GM18867 (cell line): Measurements from ENCODE around the gene IKZF3.
"Not testable (repeated sequence)": the region's sequence is repeated elsewhere in the genome, so short reads cannot be mapped to it uniquely, and the experiment has no call there.

ENCODE experiments used
- ATAC-seq: cut with Tn5 transposase; IDR thresholded peaks from one replicate; pipeline ENCODE4 v1.9.1; 2021; ENCODE audit warnings: mild to moderate bottlenecking, moderate library complexity; ENCODE audit not compliant: unreplicated experiment

Gene IKZF3

DNA sequence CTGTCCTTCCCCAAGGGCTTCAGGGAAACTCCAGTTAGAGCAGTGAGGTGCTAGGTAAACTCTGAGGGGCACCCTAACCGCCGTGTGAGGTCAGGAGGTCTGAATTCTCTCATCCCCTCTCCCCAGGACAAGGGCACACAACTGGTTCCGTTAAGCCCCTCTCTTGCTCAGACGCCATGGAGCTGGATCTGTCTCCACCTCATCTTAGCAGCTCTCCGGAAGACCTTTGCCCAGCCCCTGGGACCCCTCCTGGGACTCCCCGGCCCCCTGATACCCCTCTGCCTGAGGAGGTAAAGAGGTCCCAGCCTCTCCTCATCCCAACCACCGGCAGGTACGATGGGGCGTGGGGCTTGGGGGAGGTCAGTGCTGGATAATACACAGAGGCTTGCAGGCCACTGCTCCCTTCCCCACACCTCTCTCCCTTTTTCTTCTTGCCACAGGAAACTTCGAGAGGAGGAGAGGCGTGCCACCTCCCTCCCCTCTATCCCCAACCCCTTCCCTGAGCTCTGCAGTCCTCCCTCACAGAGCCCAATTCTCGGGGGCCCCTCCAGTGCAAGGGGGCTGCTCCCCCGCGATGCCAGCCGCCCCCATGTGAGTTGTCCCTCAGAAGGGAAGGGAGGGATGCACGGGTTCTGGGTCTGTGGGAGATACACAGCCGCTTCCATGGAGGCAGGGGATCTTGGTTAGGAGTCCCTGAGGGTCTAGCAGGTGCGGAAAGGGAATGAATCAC, 121.8 kb downstream of the IKZF3 start:
- no peak for ATAC-seq

DNA sequence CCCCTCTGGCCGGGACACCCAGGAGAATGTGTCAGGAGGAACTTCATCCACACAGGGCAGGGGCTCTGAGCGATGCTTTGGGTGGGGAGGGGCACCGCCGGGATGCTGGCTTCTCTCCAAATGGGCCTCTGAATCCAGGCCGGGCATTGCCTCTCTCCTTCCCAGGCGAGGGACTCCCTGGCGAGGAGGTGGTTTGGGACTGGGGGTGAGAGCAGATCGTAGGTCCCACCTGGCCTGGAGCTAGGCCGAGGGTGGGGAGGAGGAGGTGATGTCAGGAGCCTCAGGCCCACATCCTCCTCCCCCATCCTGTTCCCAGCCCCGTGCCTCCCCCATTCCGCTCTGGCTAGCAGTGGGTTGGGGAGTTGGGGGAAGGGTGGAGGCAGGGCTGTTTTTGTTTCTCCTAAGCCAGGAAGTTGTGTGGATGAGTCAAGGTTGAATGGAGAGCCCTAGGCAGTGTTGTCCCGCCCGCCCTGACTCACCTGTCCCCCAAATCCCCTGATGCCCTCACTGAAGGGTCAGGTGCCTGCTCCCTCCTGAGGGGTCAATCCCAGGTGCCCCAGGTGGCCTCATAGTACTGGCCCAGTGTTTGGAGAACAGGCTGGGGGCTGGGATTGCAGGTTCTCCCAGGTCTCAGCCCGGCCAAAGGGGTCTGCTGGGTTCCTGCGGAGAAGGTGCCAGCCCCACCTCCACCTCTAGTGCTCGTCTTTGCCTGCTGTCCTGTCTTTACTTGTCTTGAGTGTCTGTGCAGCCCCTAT, 123.6 kb downstream of the IKZF3 start:
- no peak for ATAC-seq

DNA sequence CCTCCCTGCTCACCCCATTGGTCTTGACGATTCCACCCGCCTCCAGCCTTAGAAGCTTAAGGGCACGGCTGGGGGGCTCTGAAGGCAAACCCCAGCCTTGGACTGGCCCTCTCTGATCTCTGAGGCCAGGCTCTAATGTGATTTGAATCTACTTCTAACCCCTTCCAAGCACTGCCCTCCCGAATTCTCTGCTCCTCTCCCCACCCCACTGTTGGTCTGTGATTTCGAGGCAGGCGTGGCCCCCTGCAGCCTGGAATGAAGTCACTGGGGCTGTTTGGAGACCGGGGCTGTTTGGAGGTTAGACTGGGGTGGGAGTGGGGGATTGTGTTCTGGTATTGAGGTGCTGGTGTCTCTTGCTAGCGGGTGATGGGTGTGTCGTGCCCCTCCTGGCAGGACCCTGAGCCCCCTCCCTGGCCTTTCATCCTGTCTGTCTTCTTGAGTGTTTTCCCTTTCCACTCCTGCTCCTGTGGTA, 124.2 kb downstream of the IKZF3 start:
- no peak for ATAC-seq

DNA sequence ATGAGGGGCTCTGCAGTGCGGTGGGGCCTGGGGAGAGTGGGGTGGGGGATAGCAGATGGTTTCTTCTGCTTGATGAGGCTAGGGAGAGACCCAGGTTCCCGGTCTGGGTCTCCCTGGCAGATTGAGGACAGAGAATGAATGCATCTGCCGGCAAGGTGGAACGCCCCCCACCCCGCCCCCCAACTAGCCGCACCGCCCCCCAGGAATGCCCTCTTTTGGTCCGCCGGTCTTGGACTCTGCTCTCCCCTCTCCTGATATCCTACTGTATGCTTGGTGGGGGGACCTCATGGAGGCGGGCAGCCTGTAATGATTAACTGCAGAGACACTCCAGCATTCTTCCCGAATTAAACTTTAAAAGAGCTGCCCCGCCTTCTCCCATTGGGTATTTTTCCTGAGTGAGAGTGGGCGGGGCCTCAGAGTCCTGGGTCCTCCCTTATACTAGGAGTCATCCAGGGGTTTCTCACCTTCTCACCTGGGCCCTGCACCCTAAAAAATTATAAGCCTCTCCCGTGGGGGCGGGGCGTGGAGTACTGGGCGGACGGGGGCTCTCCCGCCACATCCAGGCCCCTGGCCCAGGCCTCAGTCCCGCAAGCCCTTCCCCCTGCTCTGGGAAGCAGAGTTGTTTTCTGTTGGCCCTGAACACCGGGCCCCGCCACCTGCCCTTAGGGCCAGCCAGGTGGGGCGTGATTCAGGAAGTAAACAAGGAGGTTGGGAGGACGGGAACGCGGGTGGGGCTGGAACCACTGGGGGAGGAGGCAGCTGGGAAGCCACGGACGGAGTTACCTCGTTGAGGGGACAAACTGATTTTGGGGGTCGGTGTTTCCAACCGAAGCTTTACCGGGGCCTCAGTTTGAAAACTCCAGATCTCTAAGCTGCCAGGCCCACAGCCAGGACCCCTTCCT, 124.9 kb downstream of the IKZF3 start:
- ATAC-seq: no peak

DNA sequence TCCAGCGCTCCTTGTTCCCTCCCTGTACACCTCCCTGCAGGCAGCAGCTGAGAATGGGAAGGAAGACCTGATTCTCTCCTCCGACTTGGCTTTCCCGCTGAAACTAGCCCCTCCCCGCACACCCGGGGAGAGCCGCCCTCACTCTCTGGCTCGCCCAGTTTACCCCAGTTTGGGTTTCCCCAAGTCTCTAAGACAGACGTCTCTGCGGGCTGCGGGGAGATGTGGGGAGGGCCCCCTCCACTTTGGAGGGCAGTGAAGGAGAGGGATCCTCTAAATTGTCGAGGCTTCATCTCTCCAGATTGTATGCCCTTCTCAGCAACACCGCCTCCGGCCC, 125.6 kb downstream of the IKZF3 start:
- no peak for ATAC-seq

DNA sequence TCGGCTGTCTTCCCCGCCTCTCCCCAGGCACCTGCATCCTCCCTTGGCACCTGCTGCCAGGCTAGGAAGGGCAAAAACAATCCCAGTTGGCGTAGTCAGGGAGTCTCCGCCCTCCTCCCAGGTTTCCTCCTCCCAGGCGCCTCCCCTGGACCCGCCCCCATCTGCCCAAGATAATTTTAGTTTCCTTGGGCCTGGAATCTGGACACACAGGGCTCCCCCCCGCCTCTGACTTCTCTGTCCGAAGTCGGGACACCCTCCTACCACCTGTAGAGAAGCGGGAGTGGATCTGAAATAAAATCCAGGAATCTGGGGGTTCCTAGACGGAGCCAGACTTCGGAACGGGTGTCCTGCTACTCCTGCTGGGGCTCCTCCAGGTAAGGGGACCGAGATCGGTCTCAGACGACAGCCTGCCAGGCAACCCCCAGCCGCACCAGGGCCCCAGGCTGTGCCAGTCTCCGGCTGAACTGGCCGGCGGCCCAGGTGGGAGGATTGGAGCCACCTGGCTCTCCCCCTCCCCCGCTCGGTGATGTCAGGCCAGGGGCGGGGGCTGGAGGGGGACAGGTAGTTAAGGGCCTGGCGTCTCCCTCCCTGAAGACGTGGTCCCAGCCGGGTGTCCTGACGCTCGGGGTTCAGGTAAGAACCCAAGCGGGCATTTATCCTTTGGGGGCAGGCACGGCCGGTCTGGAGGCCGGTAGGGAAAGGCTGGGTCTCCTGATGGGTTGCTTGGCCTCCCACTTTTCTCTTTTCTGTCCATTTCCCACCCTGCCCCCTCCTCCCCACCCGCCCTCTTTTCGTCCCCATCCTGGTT, 126.1 kb downstream of the IKZF3 start, which contains the start of gene GRB7:
TSS of gene GRB7 (plus strand) at position 179 of the 808 bp plus-strand sequence. CDS start 4,364 bp downstream, outside the sequence.
- no peak for ATAC-seq

DNA sequence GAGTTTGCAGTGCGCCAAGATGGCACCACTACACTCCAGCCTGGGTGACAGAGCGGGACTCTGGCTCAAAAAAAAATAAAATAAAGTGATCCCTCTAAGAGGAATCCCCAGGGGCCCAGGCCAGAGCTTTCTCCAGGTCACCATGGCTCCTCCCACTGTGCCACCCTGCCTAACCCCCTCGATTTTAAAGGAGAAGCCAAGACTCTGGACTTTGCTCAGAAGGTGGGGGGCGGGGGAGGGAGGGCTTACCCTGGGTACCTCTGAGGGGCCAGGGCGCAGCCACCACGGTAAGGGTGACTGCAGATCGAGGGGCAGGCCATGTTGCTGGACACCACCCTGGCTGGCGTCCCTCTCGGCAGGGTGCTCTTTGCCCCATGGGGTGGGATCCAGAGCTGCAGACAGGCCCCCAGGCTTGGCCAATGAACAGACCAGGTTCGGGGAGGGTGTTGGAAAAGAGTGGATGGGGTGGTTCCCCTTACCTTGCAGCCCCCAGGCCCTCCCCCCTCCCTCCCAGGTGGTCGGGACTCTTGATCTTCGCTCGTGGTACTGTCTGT, 126.8 kb downstream of the IKZF3 start:
- ATAC-seq: no peak

DNA sequence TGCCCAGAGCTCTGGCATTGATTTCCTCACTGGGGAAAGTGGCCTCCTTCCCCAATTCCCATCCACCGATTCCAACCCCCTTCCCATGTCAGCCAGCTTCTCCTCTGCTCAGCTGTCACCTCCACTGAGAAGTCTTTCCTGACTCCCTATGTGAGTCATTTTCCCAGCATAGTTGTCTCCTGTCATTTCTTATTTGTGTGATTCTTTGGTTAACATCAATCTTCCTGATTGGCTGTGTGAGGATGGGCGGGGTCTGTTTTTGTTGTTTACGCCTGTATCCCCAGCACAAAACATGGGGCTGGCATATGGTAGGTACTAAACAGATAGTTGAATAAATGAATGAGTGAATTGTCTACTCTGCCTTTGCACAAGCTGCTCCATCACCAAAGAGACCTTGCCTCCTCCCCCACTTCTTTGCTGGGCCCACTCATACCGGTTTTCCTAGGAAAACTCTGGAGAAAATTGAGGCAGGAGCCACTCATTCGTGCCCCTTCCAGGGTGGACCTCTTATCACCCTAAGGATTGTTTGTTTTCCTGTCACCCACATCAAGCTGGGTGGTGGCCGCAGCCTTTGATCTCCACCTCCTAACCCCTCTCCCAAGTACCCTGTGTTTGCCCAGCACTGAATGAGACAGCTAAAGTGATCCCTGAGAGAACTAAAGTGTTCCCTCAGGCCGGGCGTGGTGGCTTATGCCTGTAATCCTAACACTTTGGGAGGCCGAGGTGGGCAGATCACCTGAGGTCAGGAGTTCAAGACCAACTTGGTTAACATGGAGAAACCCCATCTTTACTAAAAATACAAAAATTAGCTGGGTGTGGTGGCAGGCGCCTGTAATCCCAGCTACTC, 127.6 kb downstream of the IKZF3 start:
- no peak for ATAC-seq

DNA sequence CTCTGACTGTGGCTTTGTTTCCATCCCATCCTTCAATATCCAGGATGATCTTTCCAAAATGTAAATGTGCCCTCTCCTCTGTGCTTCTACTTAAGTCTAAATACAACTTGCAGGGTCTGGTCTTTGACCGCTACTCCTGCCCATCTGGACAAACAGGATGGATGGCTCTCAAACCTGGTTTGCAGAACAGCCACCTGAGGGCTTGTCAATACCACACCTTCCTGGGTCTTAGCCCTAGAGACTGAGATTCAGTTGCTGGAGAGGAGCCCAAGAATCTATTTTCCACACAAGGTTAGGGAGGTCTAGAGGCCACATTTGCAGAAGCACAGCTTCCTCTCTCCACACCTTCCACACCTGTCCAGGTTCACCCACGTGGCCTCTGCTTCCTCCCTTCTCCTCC, 128.2 kb downstream of the IKZF3 start:
- no peak for ATAC-seq

DNA sequence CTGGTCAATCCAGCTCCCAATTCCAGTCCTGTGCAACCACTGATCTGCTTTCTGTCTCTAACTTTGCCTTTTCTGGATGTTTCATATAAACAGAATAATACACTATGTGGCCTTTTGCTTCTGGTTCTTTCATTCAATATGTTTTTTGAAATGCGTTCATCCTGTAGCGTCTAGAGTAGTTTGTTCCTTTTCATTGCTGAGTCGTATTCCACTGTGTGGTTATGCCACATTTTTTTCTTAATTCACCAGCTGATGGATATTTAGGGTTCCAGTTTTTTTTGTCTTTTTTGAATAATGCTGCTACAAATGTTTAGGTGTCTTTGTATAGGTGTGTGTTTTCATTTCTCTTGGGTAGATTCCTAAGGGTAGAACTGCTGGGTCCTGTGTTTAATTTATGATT, 131.5 kb downstream of the IKZF3 start:
- no peak for ATAC-seq

DNA sequence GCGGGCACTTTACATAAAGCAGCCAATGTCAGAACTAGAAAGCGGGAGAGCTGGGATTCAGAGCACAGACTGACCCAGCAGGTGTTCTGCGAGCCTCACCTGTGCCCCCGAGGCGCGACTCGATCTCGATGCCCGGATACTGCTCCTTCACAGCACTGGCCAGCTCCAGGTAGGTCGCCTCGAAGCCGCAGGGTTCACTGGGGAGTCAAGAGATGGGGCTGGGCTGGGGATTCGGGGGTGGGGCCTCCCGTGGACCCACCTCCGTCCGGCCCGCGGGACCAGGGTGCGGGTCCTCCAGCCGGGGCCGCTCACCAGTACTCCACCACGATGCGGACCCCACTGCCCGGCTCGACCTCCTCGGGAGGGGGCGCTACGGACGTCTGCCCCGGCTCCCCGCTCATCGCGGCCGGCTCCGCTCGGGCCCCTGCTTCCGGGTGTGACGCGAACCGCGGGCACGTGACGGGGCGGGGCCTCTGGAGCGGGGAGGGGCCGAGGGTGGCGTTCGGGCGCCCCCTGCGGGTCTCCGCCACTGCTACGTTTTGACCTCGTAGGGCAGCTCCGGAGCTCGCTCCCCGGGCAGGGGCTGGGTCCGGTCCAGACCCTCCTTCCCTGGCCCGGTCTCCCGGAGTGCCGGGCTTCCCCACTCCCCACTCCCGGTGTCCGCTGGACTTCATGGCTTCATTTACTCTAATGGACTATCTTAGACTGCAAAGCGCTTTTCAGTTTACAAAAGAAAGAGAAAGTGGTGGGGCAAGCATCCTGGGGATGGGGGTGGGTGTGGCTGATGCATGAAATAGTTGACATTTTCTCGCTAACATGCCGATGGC, 133.8 kb downstream of the IKZF3 start, which contains the start of gene MIEN1:
TSS of gene MIEN1 (minus strand) at position 438 of the 827 bp plus-strand sequence. CDS start at position 401, 37 bp downstream.
- peak; percentile 90 for ATAC-seq

DNA sequence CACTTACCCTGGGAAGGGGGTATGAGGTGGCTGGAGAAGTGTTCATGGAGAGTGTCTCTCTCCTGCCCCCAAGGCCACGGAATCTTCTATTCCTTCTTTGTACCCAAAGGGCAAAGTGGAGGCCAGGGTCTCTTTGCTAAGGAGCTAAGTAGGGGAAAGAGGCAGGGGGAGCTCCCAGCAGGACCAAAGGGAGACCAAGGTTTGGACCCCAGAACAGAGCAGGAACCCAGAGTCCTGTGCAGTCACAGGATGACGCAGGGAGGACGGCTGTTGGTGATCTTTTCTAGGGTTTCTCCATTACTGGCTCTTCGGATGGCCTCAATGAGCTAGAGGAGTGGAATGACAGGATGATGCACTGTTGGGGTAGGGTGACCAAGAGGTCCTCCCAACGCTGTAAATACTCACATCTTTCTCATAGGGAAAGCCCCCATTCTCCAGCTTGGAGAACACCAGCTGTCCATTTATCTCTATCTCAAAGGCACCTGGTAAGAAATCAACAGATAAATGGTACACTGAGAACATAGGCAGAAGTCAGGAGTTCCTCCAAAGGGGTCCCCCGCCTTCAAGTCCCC, 134.7 kb downstream of the IKZF3 start:
- no peak for ATAC-seq

DNA sequence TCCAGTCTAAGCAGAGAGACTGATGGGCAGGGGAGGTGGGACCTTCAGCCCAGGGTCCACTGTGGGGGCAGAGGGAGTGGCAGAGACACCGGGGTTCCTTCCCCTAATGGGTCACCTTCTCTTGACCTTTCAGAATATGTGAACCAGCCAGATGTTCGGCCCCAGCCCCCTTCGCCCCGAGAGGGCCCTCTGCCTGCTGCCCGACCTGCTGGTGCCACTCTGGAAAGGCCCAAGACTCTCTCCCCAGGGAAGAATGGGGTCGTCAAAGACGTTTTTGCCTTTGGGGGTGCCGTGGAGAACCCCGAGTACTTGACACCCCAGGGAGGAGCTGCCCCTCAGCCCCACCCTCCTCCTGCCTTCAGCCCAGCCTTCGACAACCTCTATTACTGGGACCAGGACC, 136.6 kb downstream of the IKZF3 start:
- ATAC-seq: no peak

DNA sequence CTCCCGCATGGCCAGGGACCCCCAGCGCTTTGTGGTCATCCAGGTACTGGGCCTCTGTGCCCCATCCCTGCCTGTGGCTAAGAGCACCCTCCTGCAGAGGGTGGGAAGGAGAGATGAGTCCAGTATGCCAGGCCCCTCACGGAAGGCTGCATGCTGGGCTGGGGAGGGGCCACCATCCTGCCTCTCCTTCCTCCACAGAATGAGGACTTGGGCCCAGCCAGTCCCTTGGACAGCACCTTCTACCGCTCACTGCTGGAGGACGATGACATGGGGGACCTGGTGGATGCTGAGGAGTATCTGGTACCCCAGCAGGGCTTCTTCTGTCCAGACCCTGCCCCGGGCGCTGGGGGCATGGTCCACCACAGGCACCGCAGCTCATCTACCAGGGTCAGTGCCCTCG, 137.5 kb downstream of the IKZF3 start:
- no peak for ATAC-seq

DNA sequence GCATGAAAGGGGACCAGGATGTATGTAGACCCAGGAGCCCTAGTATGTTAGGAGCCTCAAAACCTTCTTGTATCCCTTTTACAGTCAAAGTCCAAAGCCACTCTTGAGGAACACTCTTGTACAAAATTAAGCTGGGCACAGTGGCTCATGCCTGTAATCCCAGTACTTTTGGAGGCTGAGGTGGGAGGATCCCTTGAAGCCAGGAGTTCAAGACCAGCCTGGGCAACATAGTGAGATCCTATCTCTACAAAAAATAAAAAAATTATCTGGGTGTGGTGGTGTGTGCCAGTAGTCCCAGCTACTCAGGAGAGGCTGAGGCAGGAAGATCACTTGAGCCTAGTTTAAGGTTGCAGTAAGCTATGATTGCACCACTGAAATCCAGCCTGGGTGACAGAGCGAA, 138.2 kb downstream of the IKZF3 start:
- not testable (repeated sequence) for ATAC-seq

DNA sequence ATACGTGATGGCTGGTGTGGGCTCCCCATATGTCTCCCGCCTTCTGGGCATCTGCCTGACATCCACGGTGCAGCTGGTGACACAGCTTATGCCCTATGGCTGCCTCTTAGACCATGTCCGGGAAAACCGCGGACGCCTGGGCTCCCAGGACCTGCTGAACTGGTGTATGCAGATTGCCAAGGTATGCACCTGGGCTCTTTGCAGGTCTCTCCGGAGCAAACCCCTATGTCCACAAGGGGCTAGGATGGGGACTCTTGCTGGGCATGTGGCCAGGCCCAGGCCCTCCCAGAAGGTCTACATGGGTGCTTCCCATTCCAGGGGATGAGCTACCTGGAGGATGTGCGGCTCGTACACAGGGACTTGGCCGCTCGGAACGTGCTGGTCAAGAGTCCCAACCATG, 139.4 kb downstream of the IKZF3 start:
- ATAC-seq: no peak

DNA sequence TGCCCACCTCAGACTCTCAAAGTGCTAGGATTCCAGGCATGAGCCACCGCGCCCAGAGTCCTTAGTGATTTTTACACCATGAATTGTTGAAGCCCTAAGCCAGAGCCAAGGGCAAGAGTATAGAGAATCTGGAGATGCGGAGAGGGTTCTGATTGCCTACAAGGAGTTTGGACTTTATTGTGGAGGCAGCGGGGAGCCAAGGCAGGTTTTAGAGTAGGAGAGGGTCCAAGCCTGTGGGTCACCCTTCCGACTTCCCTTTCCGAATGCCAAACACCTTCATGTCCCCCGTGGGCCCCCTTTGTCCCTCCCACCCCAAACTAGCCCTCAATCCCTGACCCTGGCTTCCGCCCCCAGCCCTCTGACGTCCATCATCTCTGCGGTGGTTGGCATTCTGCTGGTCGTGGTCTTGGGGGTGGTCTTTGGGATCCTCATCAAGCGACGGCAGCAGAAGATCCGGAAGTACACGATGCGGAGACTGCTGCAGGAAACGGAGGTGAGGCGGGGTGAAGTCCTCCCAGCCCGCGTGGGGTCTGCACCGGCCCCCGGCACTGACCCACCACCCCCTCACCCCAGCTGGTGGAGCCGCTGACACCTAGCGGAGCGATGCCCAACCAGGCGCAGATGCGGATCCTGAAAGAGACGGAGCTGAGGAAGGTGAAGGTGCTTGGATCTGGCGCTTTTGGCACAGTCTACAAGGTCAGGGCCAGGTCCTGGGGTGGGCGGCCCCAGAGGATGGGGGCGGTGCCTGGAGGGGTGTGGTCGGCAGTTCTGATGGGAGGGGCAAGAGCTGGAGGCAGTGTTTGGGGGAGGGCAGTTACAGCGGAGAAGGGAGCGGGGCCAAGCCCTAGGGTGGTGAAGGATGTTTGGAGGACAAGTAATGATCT, 140.9 kb downstream of the IKZF3 start:
- ATAC-seq: no peak
